Left ventricle myocardium inferior (tissue), 1 donor: ENCODE measurements around the gene STRADB. TPM values are rescaled to one million over a fixed set of nuclear protein-coding genes. Genes with fewer than 3 reads are reported as not detected.

ENCODE experiments used
- DNase-seq: peaks from one replicate; pipeline ENCODE4 v3.0.0-alpha.2; 2020
- H3K27ac ChIP-seq: fragments of 200-600 bp; replicated peaks from 2 replicates; pipeline ENCODE4 v1.8.0; 2021
- H3K27me3 ChIP-seq: fragments of 200-600 bp; 2 replicates; pipeline ENCODE4 v1.8.0; 2021; ENCODE audit warnings: low read depth
- H3K36me3 ChIP-seq: fragments of 200-600 bp; 2 replicates; pipeline ENCODE4 v1.8.0; 2021
- H3K4me1 ChIP-seq: fragments of 200-600 bp; 2 replicates; pipeline ENCODE4 v1.8.0; 2021
- H3K4me3 ChIP-seq: fragments of 200-600 bp; 2 replicates; pipeline ENCODE4 v1.8.0; 2021; ENCODE audit warnings: mild to moderate bottlenecking, moderate library complexity
- H3K9me3 ChIP-seq: fragments of 200-600 bp; replicated peaks from 2 replicates; pipeline ENCODE4 v1.8.0; 2021
- CTCF ChIP-seq: fragments of 200-600 bp; IDR thresholded peaks from 2 replicates; pipeline ENCODE4 v1.8.0; 2021; ENCODE audit warnings: antibody characterized with exemption, mild to moderate bottlenecking, borderline replicate concordance
- intact Hi-C: fragments of 100-400 bp; cut with micrococcal nuclease; formaldehyde crosslinking; loops from one replicate; pipeline ENCODE4 v1.11.0; 2022
- total RNA-seq: library from RNA; stranded (reverse); fragmentation: NEBNext Ultra II Directional; extraction: Animal tissue kit (Norgen Biotek cat#: 25700); gene quantifications from one replicate; pipeline ENCODE4 v1.2.1, GENCODE V29; 2021
- donor health status: DM: no; HTN: yes; CAD: no; lungs with severe emphysema.

The STRADB gene
- total RNA-seq, 1 donor from 2014 or later: 57.5 TPM

GRCh38 chr2:201523506-201523905 is 72.0 kb downstream of the STRADB start:
- Histone ChIP-seq H3K4me1 (no peaks in the 10 kb centered on the region), H3K9me3 (peaks cover 60% of the 10 kb centered on the region), H3K36me3 (no peaks in the 10 kb centered on the region), H3K27ac (no peak overlapping the region), H3K4me3 (no peak overlapping the region), H3K27me3 (no peaks in the 10 kb centered on the region)
- DNase-seq: no peak
- TF ChIP-seq CTCF: no peak
- intact Hi-C loops: no loop called here

Other genes starting within 250 kb of the STRADB start
- 3.7 TPM for gene CASP8, start 191.2 kb upstream of the STRADB start, total RNA-seq
- gene FLACC1, start 94.4 kb upstream of the STRADB start, total RNA-seq: 11.8 TPM
- gene TRAK2, start 282 bp upstream of the STRADB start, total RNA-seq: 169 TPM
- 18.3 TPM for gene TMEM237, start 191.8 kb downstream of the STRADB start, total RNA-seq
- not detected for gene MPP4, start 246.9 kb downstream of the STRADB start, total RNA-seq